GM12891 (cell line): Measurements from ENCODE around the gene PEMT.

Experiments used
- DNase-seq: peaks from one replicate; pipeline ENCODE4 v3.0.0; 2011; ENCODE audit warnings: low spot score; ENCODE audit not compliant: insufficient read length
- FAIRE-seq: peaks from 2 replicates; lab custom pipeline; 2011; peaks lifted over from hg19 to GRCh38; lab: Jason Lieb, UNC
- PAX5 ChIP-seq: IDR thresholded peaks from 2 replicates; pipeline ENCODE4 v1.6.1; 2011; ENCODE audit warnings: low read length, moderate library complexity, mild to moderate bottlenecking; ENCODE audit not compliant: insufficient read depth, severe bottlenecking
- POLR2A ChIP-seq: IDR thresholded peaks from 2 replicates; pipeline ENCODE4 v1.6.1; 2011; ENCODE audit warnings: low read depth, low read length, control low read depth
- POLR2AphosphoS5 ChIP-seq: IDR thresholded peaks from 2 replicates; pipeline ENCODE4 v1.6.1; 2011; ENCODE audit warnings: low read depth, low read length, control low read depth
- POU2F2 ChIP-seq: IDR thresholded peaks from 2 replicates; pipeline ENCODE4 v1.6.1; 2011; ENCODE audit warnings: low read depth, mild to moderate bottlenecking, control low read depth, low read length, moderate library complexity
- SPI1 ChIP-seq: IDR thresholded peaks from 2 replicates; pipeline ENCODE4 v1.6.1; 2011; ENCODE audit warnings: low read depth, low read length, control low read depth
- TAF1 ChIP-seq: IDR thresholded peaks from 2 replicates; pipeline ENCODE4 v1.6.1; 2011; ENCODE audit warnings: low read depth, low read length, control low read depth

The PEMT gene

GRCh38 chr17:17561408-17562145, 29.9 kb downstream of the PEMT start:
- no peak for FAIRE-seq
- no peak for DNase-seq
- TF ChIP-seq TAF1 (no peak), POLR2AphosphoS5 (no peak), SPI1 (no peak)

GRCh38 chr17:17560975-17561374, 30.5 kb downstream of the PEMT start:
- DNase-seq (no peak), FAIRE-seq (no peak)
- TF ChIP-seq TAF1 (no peak), SPI1 (no peak), POLR2AphosphoS5 (no peak), POU2F2 (no peak), PAX5 (no peak), POLR2A (no peak)

- TF ChIP-seq PAX5 (no peak), POLR2AphosphoS5 (no peak), POLR2A (no peak)
- FAIRE-seq: no peak
- DNase-seq: no peak
These were observed 31.3 kb downstream of the PEMT start for GRCh38 chr17:17560167-17560566.

- DNase-seq (no peak), FAIRE-seq (no peak)
- TF ChIP-seq POU2F2 (no peak), SPI1 (no peak), PAX5 (no peak), POLR2A (no peak), POLR2AphosphoS5 (no peak), TAF1 (no peak)
These were observed 32.3 kb downstream of the PEMT start for GRCh38 chr17:17559164-17559563.

GRCh38 chr17:17558431-17558830, 33.1 kb downstream of the PEMT start:
- TF ChIP-seq POLR2AphosphoS5: no peak
- DNase-seq: no peak
- no peak for FAIRE-seq

GRCh38 chr17:17557796-17558195, 33.7 kb downstream of the PEMT start:
- no peak for TF ChIP-seq SPI1
- no peak for TF ChIP-seq POLR2AphosphoS5
- no peak for TF ChIP-seq PAX5
- DNase-seq: no peak
- FAIRE-seq: no peak

GRCh38 chr17:17556671-17557070, 34.8 kb downstream of the PEMT start:
- TF ChIP-seq POLR2AphosphoS5: no peak
- TF ChIP-seq TAF1: no peak
- no peak for TF ChIP-seq SPI1
- no peak for TF ChIP-seq POLR2A
- no peak for TF ChIP-seq PAX5
- no peak for TF ChIP-seq POU2F2
- no peak for FAIRE-seq
- no peak for DNase-seq

GRCh38 chr17:17555906-17556305, 35.6 kb downstream of the PEMT start:
- FAIRE-seq (no peak), DNase-seq (no peak)
- no peak for TF ChIP-seq PAX5
- no peak for TF ChIP-seq TAF1
- TF ChIP-seq POU2F2: no peak
- TF ChIP-seq POLR2A: no peak
- no peak for TF ChIP-seq POLR2AphosphoS5
- no peak for TF ChIP-seq SPI1

GRCh38 chr17:17555151-17555550, 36.4 kb downstream of the PEMT start:
- no peak for FAIRE-seq
- no peak for DNase-seq
- no peak for TF ChIP-seq POLR2A
- TF ChIP-seq TAF1: no peak
- no peak for TF ChIP-seq PAX5
- no peak for TF ChIP-seq SPI1

- no peak for DNase-seq
- TF ChIP-seq POLR2A (no peak), PAX5 (no peak), POLR2AphosphoS5 (no peak), SPI1 (no peak)
- FAIRE-seq: no peak
These were observed 37.2 kb downstream of the PEMT start for GRCh38 chr17:17554266-17554665.
